Parathyroid adenoma (tissue), 2 donors: ENCODE measurements around the gene GULP1.

Experiments used
- H2AFZ ChIP-seq: fragments of 300-600 bp; sonication (generic); one replicate; pipeline ENCODE4 v1.7.0; 2017; ENCODE audit warnings: antibody characterized with exemption, mild to moderate bottlenecking
- H3K27ac ChIP-seq: fragments of 300-600 bp; sonication (generic); one replicate; pipeline ENCODE4 v1.7.0; 2017
- H3K27me3 ChIP-seq: fragments of 300-600 bp; sonication (generic); one replicate; pipeline ENCODE4 v1.7.0; 2017; ENCODE audit warnings: low read length; ENCODE audit not compliant: control insufficient read depth, insufficient read depth
- H3K36me3 ChIP-seq: fragments of 300-600 bp; sonication (generic); one replicate; pipeline ENCODE4 v1.7.0; 2017; ENCODE audit warnings: low read length; ENCODE audit not compliant: control insufficient read depth, insufficient read depth
- H3K4me1 ChIP-seq: fragments of 300-600 bp; sonication (generic); one replicate; pipeline ENCODE4 v1.7.0; 2017; ENCODE audit warnings: control low read depth
- H3K4me2 ChIP-seq: fragments of 300-600 bp; sonication (generic); one replicate; pipeline ENCODE4 v1.7.0; 2017; ENCODE audit warnings: low read length
- H3K4me3 ChIP-seq: fragments of 300-600 bp; sonication (generic); one replicate; pipeline ENCODE4 v1.7.0; 2017; ENCODE audit warnings: low read depth, low read length
- H3K79me2 ChIP-seq: fragments of 300-600 bp; sonication (generic); one replicate; pipeline ENCODE4 v1.7.0; 2017; ENCODE audit warnings: control low read depth
- H3K9ac ChIP-seq: fragments of 300-600 bp; sonication (generic); one replicate; pipeline ENCODE4 v1.7.0; 2017; ENCODE audit warnings: mild to moderate bottlenecking
- H3K9me3 ChIP-seq: fragments of 300-600 bp; sonication (generic); one replicate; pipeline ENCODE4 v1.7.0; 2017; ENCODE audit warnings: low read length; ENCODE audit not compliant: control insufficient read depth
- CTCF ChIP-seq: fragments of 300-600 bp; sonication (generic); IDR thresholded peaks from one replicate; pipeline ENCODE4 v1.7.0; 2017; ENCODE audit warnings: antibody characterized with exemption, mild to moderate bottlenecking
- donor health status: primary hyperparathyroidism.

GULP1 gene

GRCh38 chr2:188322569-188323551, 31.2 kb downstream of the GULP1 start:
- Histone ChIP-seq H2AFZ (no peak overlapping the region), H3K4me1 (no peaks in the 10 kb centered on the region), H3K27ac (no peak overlapping the region), H3K9ac (no peak overlapping the region), H3K27me3 (no peaks in the 10 kb centered on the region), H3K4me2 (no peak overlapping the region), H3K9me3 (no peaks in the 10 kb centered on the region), H3K4me3 (no peak overlapping the region), H3K36me3 (no peaks in the 10 kb centered on the region), H3K79me2 (no peaks in the 10 kb centered on the region)
- no peak for TF ChIP-seq CTCF

- no peaks in the 10 kb centered on the region for H3K27me3 ChIP-seq
- H3K36me3 ChIP-seq, result no peaks in the 10 kb centered on the region
- H3K4me3 ChIP-seq, result no peak overlapping the region
- no peak overlapping the region for H2AFZ ChIP-seq
- no peak overlapping the region for H3K27ac ChIP-seq
- H3K4me1 ChIP-seq, result no peaks in the 10 kb centered on the region
- no peak overlapping the region for H3K4me2 ChIP-seq
- no peak for TF ChIP-seq CTCF
- no peaks in the 10 kb centered on the region for H3K9me3 ChIP-seq
- no peaks in the 10 kb centered on the region for H3K79me2 ChIP-seq
- H3K9ac ChIP-seq, result no peak overlapping the region
Observed at GRCh38 chr2:188324067-188324466, 32.4 kb downstream of the GULP1 start.

GRCh38 chr2:188326290-188326668, 34.6 kb downstream of the GULP1 start:
- Histone ChIP-seq H3K27ac (no peak overlapping the region), H2AFZ (no peak overlapping the region), H3K9me3 (no peaks in the 10 kb centered on the region), H3K9ac (no peak overlapping the region), H3K27me3 (no peaks in the 10 kb centered on the region), H3K4me2 (no peak overlapping the region), H3K4me3 (no peak overlapping the region), H3K36me3 (no peaks in the 10 kb centered on the region), H3K4me1 (no peaks in the 10 kb centered on the region), H3K79me2 (no peaks in the 10 kb centered on the region)
- TF ChIP-seq CTCF, result no peak

- H3K4me2 ChIP-seq, result no peak overlapping the region
- H3K79me2 ChIP-seq, result no peaks in the 10 kb centered on the region
- no peak overlapping the region for H3K27ac ChIP-seq
- H3K9ac ChIP-seq, result no peak overlapping the region
- H3K9me3 ChIP-seq, result no peaks in the 10 kb centered on the region
- no peaks in the 10 kb centered on the region for H3K4me1 ChIP-seq
- H2AFZ ChIP-seq, result no peak overlapping the region
- H3K4me3 ChIP-seq, result no peak overlapping the region
- TF ChIP-seq CTCF, result no peak
- H3K36me3 ChIP-seq, result no peaks in the 10 kb centered on the region
- no peaks in the 10 kb centered on the region for H3K27me3 ChIP-seq
Observed at GRCh38 chr2:188326669-188327301, 35.1 kb downstream of the GULP1 start.
